NCI-H524 (cell line): Measurements from ENCODE around the gene SPINK14.

Source experiments
- DNase-seq, 2 experiments: peaks; one replicate each; lab custom pipeline; 2025; lab: John Stamatoyannopoulos, UW

SPINK14 gene

GRCh38 chr5:148201151-148201550 is 32.8 kb downstream of the SPINK14 start:
- no peak for DNase-seq

- DNase-seq: no peak
Measured at GRCh38 chr5:148202531-148203203, 34.3 kb downstream of the SPINK14 start, which contains the start of gene SPINK6. TSS of gene SPINK6 (plus strand) at chr5:148203042. CDS start at chr5:148203097, 55 bp downstream.

- DNase-seq: no peak
Measured at GRCh38 chr5:148205044-148205806, 36.9 kb downstream of the SPINK14 start.

GRCh38 chr5:148205865-148206264 is 37.5 kb downstream of the SPINK14 start:
- DNase-seq: no peak

- no peak for DNase-seq
Measured at GRCh38 chr5:148206620-148207019, 38.3 kb downstream of the SPINK14 start.

GRCh38 chr5:148208226-148208625 is 39.9 kb downstream of the SPINK14 start:
- no peak for DNase-seq

GRCh38 chr5:148209151-148209770 is 40.9 kb downstream of the SPINK14 start:
- DNase-seq: peak; percentile 11 to 52

GRCh38 chr5:148214665-148215185 is 46.4 kb downstream of the SPINK14 start:
- no peak for DNase-seq

- no peak for DNase-seq
Measured at GRCh38 chr5:148221508-148221907, 53.2 kb downstream of the SPINK14 start.

- DNase-seq: no peak
Measured at GRCh38 chr5:148224117-148224742, 55.9 kb downstream of the SPINK14 start.
